ENCODE measurements around the gene PHF19.
A peak's percentile ranks its signal among the peaks of the same experiment; 100 is the strongest.

Gene PHF19

GRCh38 chr9:120842685-120843485 lies 34.1 kb downstream of the PHF19 start, which contains the start of gene PSMD5:
TSS of gene PSMD5 (minus strand) at chr9:120842922. CDS start at chr9:120842909, 13 bp downstream.
- H4K8ac ChIP-seq (ENCODE audit: low read depth, low read length): peak within 1 kb of the TSS; percentile 94
- no peaks in the 10 kb centered on the region for H3K9me3 ChIP-seq (ENCODE audit: insufficient read depth, low read depth, low read length)
- H4K12ac ChIP-seq (ENCODE audit: low read depth, low read length): peak within 1 kb of the TSS; percentile 91
- no peak within 1 kb of the TSS for H2BK12ac ChIP-seq (ENCODE audit: low read length)
- peaks cover 0 to 3% of the 10 kb centered on the region in 2 experiments for H3K36me3 ChIP-seq (ENCODE audit: control insufficient read depth in 1 of 2, insufficient read depth in 2 of 2, low read length in 2 of 2)
- peaks cover 9 to 11% of the 10 kb centered on the region in 2 experiments for H3K4me1 ChIP-seq (ENCODE audit: control insufficient read depth in 1 of 2, insufficient read depth in 2 of 2, low read length in 2 of 2)
- no peak within 1 kb of the TSS for H3K23ac ChIP-seq (ENCODE audit: low read length)
- peak within 1 kb of the TSS; percentile 86 for H3K9ac ChIP-seq (ENCODE audit: low read length)
- peak; percentile 100 for DNase-seq
- H2BK5ac ChIP-seq (ENCODE audit: low read depth, low read length, poor library complexity): peak within 1 kb of the TSS; percentile 52
- no peaks in the 10 kb centered on the region for H3K27me3 ChIP-seq (ENCODE audit: insufficient read depth, low read length)
- peaks cover 11% of the 10 kb centered on the region for H3K79me2 ChIP-seq (ENCODE audit: control insufficient read depth, insufficient read depth, low read length, poor library complexity)
- peaks cover 7% of the 10 kb centered on the region for H3K79me1 ChIP-seq (ENCODE audit: low read length)
- peak within 1 kb of the TSS; percentile 77 for H3K4me2 ChIP-seq (ENCODE audit: low read length)
- H3K4me3 ChIP-seq (ENCODE audit: low read depth, low read length): peak within 1 kb of the TSS; percentile 89
- H2AK5ac ChIP-seq (ENCODE audit: low read length): peak within 1 kb of the TSS; percentile 78
- H2BK120ac ChIP-seq (ENCODE audit: insufficient read depth, low read length, poor library complexity): peak within 1 kb of the TSS; percentile 81
- peak within 1 kb of the TSS; percentile 85 for H4K91ac ChIP-seq (ENCODE audit: low read depth, low read length)
- peak within 1 kb of the TSS; percentile 60 for H3K4ac ChIP-seq (ENCODE audit: low read depth, low read length)
- H3K18ac ChIP-seq (ENCODE audit: low read length): peak within 1 kb of the TSS; percentile 84
- H3K27ac ChIP-seq (ENCODE audit: low read depth, low read length): peak within 1 kb of the TSS; percentile 84
- H3K14ac ChIP-seq (ENCODE audit: low read length): peak within 1 kb of the TSS; percentile 87
- H2AFZ ChIP-seq (ENCODE audit: insufficient read depth, low read length, poor library complexity): peak within 1 kb of the TSS; percentile 88
- no CpG with 5 or more reads among the region's 62 CpGs for WGBS (ENCODE audit: extremely low coverage, insufficient coverage, insufficient read length)

GRCh38 chr9:120841930-120842684 lies 34.9 kb downstream of the PHF19 start:
- Histone ChIP-seq H3K79me2 (ENCODE audit: control insufficient read depth, insufficient read depth, low read length, poor library complexity) (peaks cover 11% of the 10 kb centered on the region), H2AFZ (ENCODE audit: insufficient read depth, low read length, poor library complexity) (peak overlapping the region; percentile 82), H3K14ac (ENCODE audit: low read length) (peak overlapping the region; percentile 87), H4K8ac (ENCODE audit: low read depth, low read length) (peak overlapping the region; percentile 94), H2BK120ac (ENCODE audit: insufficient read depth, low read length, poor library complexity) (peak overlapping the region; percentile 81), H3K23ac (ENCODE audit: low read length) (no peak overlapping the region), H3K9ac (ENCODE audit: low read length) (peak overlapping the region; percentile 86), H3K27me3 (ENCODE audit: insufficient read depth, low read length) (no peaks in the 10 kb centered on the region), H4K91ac (ENCODE audit: low read depth, low read length) (peak overlapping the region; percentile 85), H3K79me1 (ENCODE audit: low read length) (peaks cover 7% of the 10 kb centered on the region), H3K4me3 (ENCODE audit: low read depth, low read length) (peak overlapping the region; percentile 89), H3K4me2 (ENCODE audit: low read length) (peak overlapping the region; percentile 77), H3K18ac (ENCODE audit: low read length) (peak overlapping the region; percentile 84), H2AK5ac (ENCODE audit: low read length) (peak overlapping the region; percentile 11), H3K4me1 (ENCODE audit: control insufficient read depth in 1 of 2, insufficient read depth in 2 of 2, low read length in 2 of 2) (peaks cover 9 to 11% of the 10 kb centered on the region in 2 experiments), H3K4ac (ENCODE audit: low read depth, low read length) (peak overlapping the region; percentile 46), H4K12ac (ENCODE audit: low read depth, low read length) (peak overlapping the region; percentile 91), H3K9me3 (ENCODE audit: insufficient read depth, low read depth, low read length) (no peaks in the 10 kb centered on the region), H2BK12ac (ENCODE audit: low read length) (no peak overlapping the region), H3K36me3 (ENCODE audit: control insufficient read depth in 1 of 2, insufficient read depth in 2 of 2, low read length in 2 of 2) (peaks cover 0 to 3% of the 10 kb centered on the region in 2 experiments), H3K27ac (ENCODE audit: low read depth, low read length) (peak overlapping the region; percentile 40), H2BK5ac (ENCODE audit: low read depth, low read length, poor library complexity) (peak overlapping the region; percentile 52)
- no CpG with 5 or more reads among the region's 18 CpGs for WGBS (ENCODE audit: extremely low coverage, insufficient coverage, insufficient read length)
- peak in 1 of 2 donors; percentile 25 for DNase-seq

GRCh38 chr9:120839146-120839545 lies 37.8 kb downstream of the PHF19 start:
- Histone ChIP-seq H3K18ac (ENCODE audit: low read length) (no peak overlapping the region), H3K4ac (ENCODE audit: low read depth, low read length) (no peak overlapping the region), H3K4me3 (ENCODE audit: low read depth, low read length) (no peak overlapping the region), H3K27me3 (ENCODE audit: insufficient read depth, low read length) (no peaks in the 10 kb centered on the region), H3K23ac (ENCODE audit: low read length) (no peak overlapping the region), H3K79me2 (ENCODE audit: control insufficient read depth, insufficient read depth, low read length, poor library complexity) (peaks cover 11% of the 10 kb centered on the region), H2BK120ac (ENCODE audit: insufficient read depth, low read length, poor library complexity) (no peak overlapping the region), H4K12ac (ENCODE audit: low read depth, low read length) (no peak overlapping the region), H2BK12ac (ENCODE audit: low read length) (no peak overlapping the region), H3K4me2 (ENCODE audit: low read length) (no peak overlapping the region), H4K91ac (ENCODE audit: low read depth, low read length) (no peak overlapping the region), H2BK5ac (ENCODE audit: low read depth, low read length, poor library complexity) (no peak overlapping the region), H4K8ac (ENCODE audit: low read depth, low read length) (no peak overlapping the region), H2AK5ac (ENCODE audit: low read length) (no peak overlapping the region), H3K9me3 (ENCODE audit: insufficient read depth, low read depth, low read length) (no peaks in the 10 kb centered on the region), H3K4me1 (ENCODE audit: control insufficient read depth in 1 of 2, insufficient read depth in 2 of 2, low read length in 2 of 2) (peaks cover 9 to 11% of the 10 kb centered on the region in 2 experiments), H2AFZ (ENCODE audit: insufficient read depth, low read length, poor library complexity) (no peak overlapping the region), H3K14ac (ENCODE audit: low read length) (no peak overlapping the region), H3K79me1 (ENCODE audit: low read length) (peaks cover 7% of the 10 kb centered on the region), H3K27ac (ENCODE audit: low read depth, low read length) (no peak overlapping the region), H3K36me3 (ENCODE audit: control insufficient read depth in 1 of 2, insufficient read depth in 2 of 2, low read length in 2 of 2) (peaks cover 0 to 6% of the 10 kb centered on the region in 2 experiments), H3K9ac (ENCODE audit: low read length) (no peak overlapping the region)
- DNase-seq: peak in 1 of 2 donors; percentile 19
- no CpG with 5 or more reads among the region's 2 CpGs for WGBS (ENCODE audit: extremely low coverage, insufficient coverage, insufficient read length)

- H3K4me1 ChIP-seq (ENCODE audit: control insufficient read depth in 1 of 2, insufficient read depth in 2 of 2, low read length in 2 of 2): peaks cover 5% of the 10 kb centered on the region in 2 experiments
- H3K18ac ChIP-seq (ENCODE audit: low read length): no peak overlapping the region
- H4K8ac ChIP-seq (ENCODE audit: low read depth, low read length): no peak overlapping the region
- no peak overlapping the region for H3K4me3 ChIP-seq (ENCODE audit: low read depth, low read length)
- H3K9me3 ChIP-seq (ENCODE audit: insufficient read depth, low read depth, low read length): no peaks in the 10 kb centered on the region
- WGBS (ENCODE audit: extremely low coverage, insufficient coverage, insufficient read length): no CpG with 5 or more reads among the region's 3 CpGs
- H3K27me3 ChIP-seq (ENCODE audit: insufficient read depth, low read length): no peaks in the 10 kb centered on the region
- no peak overlapping the region for H2BK12ac ChIP-seq (ENCODE audit: low read length)
- H3K4me2 ChIP-seq (ENCODE audit: low read length): no peak overlapping the region
- H3K9ac ChIP-seq (ENCODE audit: low read length): no peak overlapping the region
- no peak for DNase-seq
- H3K23ac ChIP-seq (ENCODE audit: low read length): no peak overlapping the region
- H3K79me2 ChIP-seq (ENCODE audit: control insufficient read depth, insufficient read depth, low read length, poor library complexity): peaks cover 7% of the 10 kb centered on the region
- no peak overlapping the region for H2AK5ac ChIP-seq (ENCODE audit: low read length)
- no peak overlapping the region for H3K14ac ChIP-seq (ENCODE audit: low read length)
- H4K12ac ChIP-seq (ENCODE audit: low read depth, low read length): no peak overlapping the region
- peaks cover 2 to 6% of the 10 kb centered on the region in 2 experiments for H3K36me3 ChIP-seq (ENCODE audit: control insufficient read depth in 1 of 2, insufficient read depth in 2 of 2, low read length in 2 of 2)
- no peak overlapping the region for H3K27ac ChIP-seq (ENCODE audit: low read depth, low read length)
- H4K91ac ChIP-seq (ENCODE audit: low read depth, low read length): no peak overlapping the region
- no peak overlapping the region for H2BK120ac ChIP-seq (ENCODE audit: insufficient read depth, low read length, poor library complexity)
- no peak overlapping the region for H3K4ac ChIP-seq (ENCODE audit: low read depth, low read length)
- H2AFZ ChIP-seq (ENCODE audit: insufficient read depth, low read length, poor library complexity): no peak overlapping the region
- no peak overlapping the region for H2BK5ac ChIP-seq (ENCODE audit: low read depth, low read length, poor library complexity)
- H3K79me1 ChIP-seq (ENCODE audit: low read length): peaks cover 4% of the 10 kb centered on the region
Observed at GRCh38 chr9:120837921-120838320, 39.1 kb downstream of the PHF19 start.

Measured in trophoblast cell (in vitro differentiated cells and primary cell).